K562 (cell line): ENCODE measurements around the gene SBNO1. TPM values are rescaled to one million over a fixed set of nuclear protein-coding genes. Genes with fewer than 3 reads are reported as not detected.
A peak's percentile ranks its signal among the peaks of the same experiment; 100 is the strongest.

ENCODE experiments used
- ATAC-seq: fragments of 200-7000 bp; cut with Tn5 transposase; 3 replicates; pipeline ENCODE4 v1.9.1; 2020; ENCODE audit warnings: moderate library complexity
- BruUV-seq: library from RNA; stranded (reverse); fragments of 400-500 nt; replicated peaks from 2 replicates; lab custom pipeline; 2021; lab: Mats Ljungman, UMichigan
- CTCF ChIA-PET: fragments of 300-600 bp; formaldehyde crosslinking; extraction: SDS; loops from one replicate; lab custom pipeline; 2021; ENCODE audit warnings: low intra/inter-chr PET ratio; lab: Yijun Ruan, JAX
- POLR2A ChIA-PET: fragments of 300-600, 350-650 bp; sonication (Branson Sonifier 250); formaldehyde crosslinking; extraction: SDS; loops from one replicate; lab custom pipeline; 2021; ENCODE audit warnings: antibody characterized with exemption, inconsistent platforms; lab: Yijun Ruan, JAX
- DNase-seq, 4 experiments: peaks; one replicate each; pipeline versions ENCODE4 v3.0.0 to v3.0.0-alpha.2; 2011 to 2018; ENCODE audit warnings: low spot score in 3 of 4, mixed read lengths in 3 of 4; ENCODE audit errors: extremely low read depth in 1 of 4
- FAIRE-seq: peaks from 2 replicates; lab custom pipeline; 2011; peaks lifted over from hg19 to GRCh38; lab: Jason Lieb, UNC
- H2AFZ ChIP-seq: 2 replicates; pipeline ENCODE4 v1.6.0; 2011; ENCODE audit warnings: low read depth, low read length, control low read depth, inconsistent platforms
- H3K27ac ChIP-seq: fragments of 200-600 bp; 3 replicates; pipeline ENCODE4 v1.8.0; 2011; ENCODE audit warnings: low read depth, mild to moderate bottlenecking, control low read depth, inconsistent platforms, low read length, moderate library complexity, mixed read lengths; ENCODE audit errors: extremely low read depth
- H3K27me3 ChIP-seq, 2 experiments: fragments of 300-600 bp in 1 of 2; 2 replicates in 1 of 2; 3 replicates in 1 of 2; pipeline versions ENCODE4 v1.6.0 to v1.8.0; 2011; ENCODE audit warnings: inconsistent platforms in 2 of 2, low read length in 2 of 2, mild to moderate bottlenecking in 1 of 2, mixed read lengths in 1 of 2, moderate library complexity in 1 of 2; ENCODE audit not compliant: control insufficient read depth in 2 of 2, insufficient read depth in 2 of 2
- H3K36me3 ChIP-seq: fragments of 300-600 bp; 3 replicates; pipeline ENCODE4 v1.8.0; 2011; ENCODE audit warnings: mild to moderate bottlenecking, low read length, inconsistent platforms; ENCODE audit not compliant: control insufficient read depth, insufficient read depth
- H3K4me1 ChIP-seq, 2 experiments: fragments of 200-600 bp in 1 of 2; replicated peaks in 1 of 2; 2 replicates in 1 of 2; 3 replicates in 1 of 2; pipeline versions ENCODE4 v1.5.1 to v1.8.0; 2011; ENCODE audit warnings: inconsistent platforms in 2 of 2, low read length in 2 of 2, mild to moderate bottlenecking in 1 of 2, mixed read lengths in 1 of 2, moderate library complexity in 1 of 2; ENCODE audit not compliant: control insufficient read depth in 2 of 2, insufficient read depth in 2 of 2
- H3K4me2 ChIP-seq: 2 replicates; pipeline ENCODE4 v1.6.1; 2011; ENCODE audit warnings: low read length, control low read depth, inconsistent platforms, mixed read lengths; ENCODE audit not compliant: insufficient read depth
- H3K4me3 ChIP-seq: fragments of 200-600 bp; sonication (generic), shearing (Covaris generic); 2 replicates; pipeline ENCODE4 v1.5.1; 2016; ENCODE audit warnings: control low read depth, inconsistent platforms
- H3K79me2 ChIP-seq: fragments of 200-600 bp; 3 replicates; pipeline ENCODE4 v1.8.0; 2011; ENCODE audit warnings: low read length, inconsistent platforms; ENCODE audit not compliant: control insufficient read depth, insufficient read depth
- H3K9ac ChIP-seq, 2 experiments: 2 replicates each; pipeline versions ENCODE4 v1.6.0 to v1.6.1; 2011; ENCODE audit warnings: low read depth in 2 of 2, low read length in 2 of 2, control low read depth in 1 of 2, inconsistent platforms in 1 of 2, mild to moderate bottlenecking in 1 of 2, mixed read lengths in 1 of 2; ENCODE audit not compliant: insufficient read depth in 1 of 2
- H3K9me1 ChIP-seq: one replicate; pipeline ENCODE4 v1.6.0; 2011; ENCODE audit warnings: inconsistent platforms, mild to moderate bottlenecking, low read length, moderate library complexity; ENCODE audit not compliant: control insufficient read depth, insufficient read depth
- H3K9me3 ChIP-seq: replicated peaks from 2 replicates; pipeline ENCODE4 v1.5.1; 2011; ENCODE audit warnings: low read depth, low read length, inconsistent platforms; ENCODE audit not compliant: control insufficient read depth, insufficient read depth
- H4K20me1 ChIP-seq: replicated peaks from 2 replicates; pipeline ENCODE4 v1.6.1; 2011; ENCODE audit warnings: low read length, inconsistent platforms, mixed read lengths; ENCODE audit not compliant: control insufficient read depth, insufficient read depth
- BRD4 ChIP-seq: fragments of 200-600 bp; sonication (generic); IDR thresholded peaks from 2 replicates; pipeline ENCODE4 v1.6.1; 2017; ENCODE audit warnings: inconsistent platforms
- ESRRB ChIP-seq: fragments of 250-450 bp; sonication (Bioruptor Pico); IDR thresholded peaks from 2 replicates; pipeline ENCODE4 v1.5.0; 2020; ENCODE audit warnings: mild to moderate bottlenecking, moderate library complexity, borderline replicate concordance
- GTF2B ChIP-seq: IDR thresholded peaks from 2 replicates; pipeline ENCODE4 v1.6.1; 2011; ENCODE audit not compliant: insufficient read length; ENCODE audit errors: extremely low read depth
- HBP1 ChIP-seq: fragments of 450-650 bp; formaldehyde crosslinking; IDR thresholded peaks from 2 replicates; pipeline ENCODE4 v1.4.0; 2022; ENCODE audit warnings: missing genetic modification characterization
- HNRNPLL ChIP-seq: fragments of 200-400 bp; formaldehyde crosslinking; IDR thresholded peaks from 2 replicates; pipeline ENCODE4 v1.6.1; 2017; ENCODE audit warnings: low read length, low read depth, mild to moderate bottlenecking; ENCODE audit not compliant: poor library complexity, severe bottlenecking
- POLR2G ChIP-seq: fragments of 200-400 bp; formaldehyde crosslinking; IDR thresholded peaks from 2 replicates; pipeline ENCODE4 v1.6.1; 2017; ENCODE audit warnings: low read depth, mild to moderate bottlenecking, antibody characterized with exemption, low read length, moderate library complexity
- RBM22 ChIP-seq: fragments of 200-400 bp; formaldehyde crosslinking; IDR thresholded peaks from 2 replicates; pipeline ENCODE4 v1.6.1; 2018; ENCODE audit warnings: low read length, low read depth; ENCODE audit not compliant: poor library complexity, severe bottlenecking
- SPI1 ChIP-seq: IDR thresholded peaks from 2 replicates; pipeline ENCODE4 v1.6.1; 2011; ENCODE audit warnings: low read depth, low read length, control low read depth, borderline replicate concordance
- SRSF7 ChIP-seq: fragments of 200-400 bp; formaldehyde crosslinking; optimal IDR thresholded peaks from 2 replicates; pipeline ENCODE3; 2017; ENCODE audit warnings: mild to moderate bottlenecking, low read depth, low read length
- ZEB2 ChIP-seq: fragments of 450-650 bp; IDR thresholded peaks from 2 replicates; pipeline ENCODE4 v1.6.1; 2016
- ZKSCAN8 ChIP-seq: fragments of 200-800 bp; sonication (Bioruptor generic); IDR thresholded peaks from 2 replicates; pipeline ENCODE4 v1.6.1; 2016; ENCODE audit warnings: missing genetic modification characterization, missing compliant biosample characterization
- ZNF134 ChIP-seq: fragments of 250-450 bp; sonication (Bioruptor Pico); conservative IDR thresholded peaks from 2 replicates; pipeline ENCODE4 v1.4.0; 2020
- ZNF324 ChIP-seq: fragments of 250-450 bp; sonication (Bioruptor Pico); IDR thresholded peaks from 2 replicates; pipeline ENCODE4 v1.4.0; 2020; ENCODE audit warnings: mild to moderate bottlenecking
- ZNF431 ChIP-seq: sonication (generic); formaldehyde crosslinking; IDR thresholded peaks from 2 replicates; pipeline ENCODE4 v1.8.0; 2022; ENCODE audit warnings: mild to moderate bottlenecking, missing genetic modification reagents
- WGBS: fragments of 100-300 bp; shearing (Covaris generic); methylation state at CpG from one replicate; pipeline ENCODE4 v1.1.6; 2016; ENCODE audit warnings: low coverage, mixed read lengths; ENCODE audit not compliant: insufficient coverage; ENCODE audit errors: missing lambda C conversion rate; 5-methylcytosine and 5-hydroxymethylcytosine counted together
- in situ Hi-C: fragments of 300-500 bp; cut with MboI; formaldehyde crosslinking; loops from 4 replicates; pipeline ENCODE4 v1.15.0; 2018; ENCODE audit warnings: inconsistent platforms, mixed read lengths
- intact Hi-C: fragments of 100-400 bp; cut with micrococcal nuclease; formaldehyde crosslinking; loops from 2 replicates; pipeline ENCODE4 v1.14.2; 2022
- polyA plus RNA-seq, 8 experiments: library from polyadenylated mRNA; depleted of rRNA in 4 of 8; stranded (reverse) in 5 of 8; unstranded in 3 of 8; fragments of >200 nt; fragmentation: Nextera tagmentation in 2 of 8; fragmentation: Illumina TruSeq in 1 of 8; extraction: Ambion mirVana in 2 of 8; extraction: Trizol in 1 of 8; gene quantifications; 2 replicates each; pipeline versions ENCODE4 v1.2.1 to v1.2.3, GENCODE V29; 2011 to 2014; ENCODE audit warnings: inconsistent platforms in 1 of 8, missing spikeins in 1 of 8
- total RNA-seq, 7 experiments: library from RNA; depleted of rRNA in 6 of 7; stranded (reverse); fragments of >200 nt in 6 of 7; fragmentation: Illumina TruSeq in 2 of 7; extraction: Trizol in 2 of 7; gene quantifications; 2 replicates each; pipeline versions ENCODE4 v1.2.1 to v1.2.3, GENCODE V29; 2011 to 2021; ENCODE audit warnings: low replicate concordance in 1 of 7

The SBNO1 gene
- total and polyA plus RNA-seq, 9 of the 15 experiments (the other 6 are each of a cell fraction or from before 2014, with no cell fraction given): 14.9 to 77.1 (median 35.9) TPM

- intact Hi-C loops: no loop called here
- ATAC-seq (no peak), DNase-seq (no peak), FAIRE-seq (no peak)
- no peak overlapping the region for H2AFZ ChIP-seq
- no peak overlapping the region for H3K4me2 ChIP-seq
- H3K4me1 ChIP-seq: peaks cover 0 to 3% of the 10 kb centered on the region in 2 experiments; a peak in 1 of 5 replicates
- TF ChIP-seq ZEB2 (no peak), SRSF7 (no peak), HBP1 (CRISPR knock-in tag) (no peak), GTF2B (no peak), ZKSCAN8 (CRISPR knock-in tag) (no peak), BRD4 (no peak), SPI1 (no peak), ESRRB (CRISPR knock-in tag) (no peak), ZNF134 (CRISPR knock-in tag) (no peak), ZNF431 (CRISPR knock-in tag) (no peak), ZNF324 (CRISPR knock-in tag) (no peak), POLR2G (peak; percentile 23; the same call in 1 of the 2 replicates), RBM22 (peak; percentile 43), HNRNPLL (no peak)
- no peaks in the 10 kb centered on the region for H3K79me2 ChIP-seq
- BruUV-seq: no TSS peak
- no peaks in the 10 kb centered on the region for H3K9me1 ChIP-seq
- H4K20me1 ChIP-seq: no peaks in the 10 kb centered on the region
- no peak overlapping the region for H3K9ac ChIP-seq
- no peak overlapping the region for H3K4me3 ChIP-seq
- CTCF ChIA-PET: no interaction called here
- H3K27ac ChIP-seq: no peak overlapping the region
- in situ Hi-C loops: no loop called here
- H3K9me3 ChIP-seq: no peaks in the 10 kb centered on the region
- H3K36me3 ChIP-seq: peaks cover 55% of the 10 kb centered on the region
- no peaks in the 10 kb centered on the region for H3K27me3 ChIP-seq
- WGBS: 95% methylated on average over 11 of the region's 11 CpGs
- POLR2A ChIA-PET: interaction anchor here (0.6 kb wide), 1 partner anchor 317 kb away, joined by 3 read pairs; no protein-coding TSS in a partner anchor
Observed at GRCh38 chr12:123289911-123290310, 74.7 kb downstream of the SBNO1 start.
